Activated CD8-positive, alpha-beta T cell treated with anti-CD3 and anti-CD28 coated beads, Interleukin-2, amount 10 ng/mL, durations not matched to agents 7 days and 5 days (primary cell): ENCODE measurements around the gene NTM. TPM values are rescaled to one million over a fixed set of nuclear protein-coding genes. Genes with fewer than 3 reads are reported as not detected.
"Not testable (repeated sequence)": the region's sequence is repeated elsewhere in the genome, so short reads cannot be mapped to it uniquely, and the experiment has no call there.

Source experiments
- ATAC-seq: fragments of 150-1000 bp; cut with Tn5 transposase; one replicate; pipeline ENCODE4 v1.10.0; 2021; ENCODE audit warnings: moderate library complexity
- CTCF ChIA-PET: fragments of 350-600 bp; sonication (Branson Sonifier 250); formaldehyde crosslinking; loops from one replicate; lab custom pipeline; 2021; ENCODE audit warnings: antibody characterized with exemption; lab: Charles Lee
- POLR2A ChIA-PET: fragments of 350-600 bp; sonication (Branson Sonifier 250); formaldehyde crosslinking; loops from one replicate; lab custom pipeline; 2021; ENCODE audit warnings: antibody characterized with exemption; lab: Charles Lee
- DNase-seq: peaks from one replicate; pipeline ENCODE4 v3.0.0-alpha.2; 2020
- H3K27ac Mint-ChIP-seq: one replicate; pipeline ENCODE4 v1.8.0; 2021; ENCODE audit warnings: mild to moderate bottlenecking, mixed read lengths
- H3K27me3 Mint-ChIP-seq: one replicate; pipeline ENCODE4 v1.8.0; 2021; ENCODE audit warnings: low read depth, mixed read lengths
- H3K36me3 Mint-ChIP-seq: one replicate; pipeline ENCODE4 v1.8.0; 2021; ENCODE audit warnings: low read depth, mixed read lengths
- H3K4me1 Mint-ChIP-seq: one replicate; pipeline ENCODE4 v1.8.0; 2021; ENCODE audit warnings: low read depth, mixed read lengths
- H3K4me3 Mint-ChIP-seq: one replicate; pipeline ENCODE4 v1.8.0; 2021; ENCODE audit warnings: mild to moderate bottlenecking, mixed read lengths
- H3K9me3 Mint-ChIP-seq: one replicate; pipeline ENCODE4 v1.8.0; 2022; ENCODE audit warnings: mixed read lengths; ENCODE audit not compliant: insufficient read depth
- total RNA-seq, 2 experiments: library from RNA; stranded (reverse); gene quantifications; one replicate each; pipeline ENCODE4 v1.2.3, GENCODE V29; 2021

The NTM gene
- total RNA-seq, 2 experiments from 2014 or later, result not detected

DNA sequence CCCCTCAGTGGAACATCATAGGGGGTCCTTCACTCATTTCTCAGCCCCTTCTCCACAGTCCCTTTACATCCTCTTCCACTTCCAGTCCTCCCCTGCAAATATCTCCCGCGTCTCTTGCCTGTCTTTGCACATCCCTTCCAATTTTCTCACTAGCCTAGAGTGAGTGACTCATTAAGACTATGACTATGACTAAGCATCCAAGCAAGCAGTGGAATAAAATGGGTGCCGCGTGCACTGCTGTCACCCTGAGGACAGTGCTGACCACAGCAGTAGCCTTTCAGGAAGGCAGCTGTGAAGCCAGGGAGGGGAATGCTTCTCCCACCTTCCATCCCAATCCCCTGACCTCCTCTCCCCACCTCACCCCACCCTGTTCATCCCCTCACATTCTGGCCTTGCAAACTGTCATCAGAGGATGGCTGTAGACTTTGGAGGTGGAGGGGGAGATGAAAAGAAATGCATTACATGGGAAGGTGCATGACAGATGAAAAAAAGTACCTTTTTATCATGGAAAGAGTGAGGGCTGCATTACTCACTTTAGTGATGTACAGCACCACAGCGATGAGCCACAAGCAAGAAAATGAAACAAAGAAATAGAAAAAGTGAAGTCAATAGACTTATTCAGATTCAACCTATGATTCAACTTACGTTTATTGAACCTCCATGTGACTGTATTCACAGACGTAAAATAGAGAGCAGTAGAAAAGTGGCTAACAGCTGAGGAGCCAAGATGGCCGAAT, 948.2 kb downstream of the NTM start:
- POLR2A ChIA-PET, result no interaction called here
- CTCF ChIA-PET, result no interaction called here
- Mint-ChIP-seq H3K4me3 (no peak overlapping the region), H3K36me3 (no peaks in the 10 kb centered on the region), H3K9me3 (no peaks in the 10 kb centered on the region), H3K27me3 (no peaks in the 10 kb centered on the region), H3K27ac (no peak overlapping the region), H3K4me1 (no peaks in the 10 kb centered on the region)
- no peak for DNase-seq
- ATAC-seq, result no peak

- H3K4me3 Mint-ChIP-seq, H3K36me3 Mint-ChIP-seq, ATAC-seq, POLR2A ChIA-PET, H3K4me1 Mint-ChIP-seq, H3K9me3 Mint-ChIP-seq, H3K27me3 Mint-ChIP-seq, DNase-seq, CTCF ChIA-PET, H3K27ac Mint-ChIP-seq: not testable (repeated sequence)
Measured at GRCh38 chr11:132319419-132319818, 949.0 kb downstream of the NTM start.

GRCh38 chr11:132330515-132330914, 960.1 kb downstream of the NTM start:
- no peaks in the 10 kb centered on the region for H3K9me3 Mint-ChIP-seq
- no peak for DNase-seq
- H3K36me3 Mint-ChIP-seq, result no peaks in the 10 kb centered on the region
- ChIA-PET CTCF (interaction anchor here (1.0 kb wide), 1 partner anchor 19 kb away, joined by 3 read pairs; no protein-coding TSS in a partner anchor), POLR2A (no interaction called here)
- no peak overlapping the region for H3K27ac Mint-ChIP-seq
- H3K27me3 Mint-ChIP-seq, result no peaks in the 10 kb centered on the region
- no peaks in the 10 kb centered on the region for H3K4me1 Mint-ChIP-seq
- no peak for ATAC-seq
- H3K4me3 Mint-ChIP-seq, result no peak overlapping the region

DNA sequence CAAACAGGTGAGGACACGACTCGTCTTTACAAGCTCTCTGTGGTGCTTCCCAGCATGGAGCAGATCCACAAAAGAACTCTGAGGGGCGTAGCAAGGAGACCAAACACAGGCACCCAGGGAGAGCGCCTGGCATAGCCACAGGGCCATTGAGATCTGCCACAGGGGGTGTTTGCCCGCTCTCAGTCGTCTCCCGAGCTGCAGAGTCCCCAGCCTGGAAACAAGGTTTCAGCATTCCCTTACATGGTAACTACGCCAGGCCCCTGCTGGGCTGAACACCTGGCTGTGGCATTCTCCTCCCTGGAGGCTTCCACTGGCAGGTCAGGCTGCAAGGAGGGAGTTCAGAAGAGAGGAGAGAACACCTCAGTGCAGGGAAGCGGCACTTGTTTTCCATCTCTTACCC, 962.1 kb downstream of the NTM start:
- POLR2A ChIA-PET, result no interaction called here
- H3K9me3 Mint-ChIP-seq, result no peaks in the 10 kb centered on the region
- CTCF ChIA-PET, result no interaction called here
- H3K4me1 Mint-ChIP-seq, result no peaks in the 10 kb centered on the region
- H3K27ac Mint-ChIP-seq, result no peak overlapping the region
- ATAC-seq (no peak), DNase-seq (no peak)
- H3K27me3 Mint-ChIP-seq, result no peaks in the 10 kb centered on the region
- no peaks in the 10 kb centered on the region for H3K36me3 Mint-ChIP-seq
- no peak overlapping the region for H3K4me3 Mint-ChIP-seq

DNA sequence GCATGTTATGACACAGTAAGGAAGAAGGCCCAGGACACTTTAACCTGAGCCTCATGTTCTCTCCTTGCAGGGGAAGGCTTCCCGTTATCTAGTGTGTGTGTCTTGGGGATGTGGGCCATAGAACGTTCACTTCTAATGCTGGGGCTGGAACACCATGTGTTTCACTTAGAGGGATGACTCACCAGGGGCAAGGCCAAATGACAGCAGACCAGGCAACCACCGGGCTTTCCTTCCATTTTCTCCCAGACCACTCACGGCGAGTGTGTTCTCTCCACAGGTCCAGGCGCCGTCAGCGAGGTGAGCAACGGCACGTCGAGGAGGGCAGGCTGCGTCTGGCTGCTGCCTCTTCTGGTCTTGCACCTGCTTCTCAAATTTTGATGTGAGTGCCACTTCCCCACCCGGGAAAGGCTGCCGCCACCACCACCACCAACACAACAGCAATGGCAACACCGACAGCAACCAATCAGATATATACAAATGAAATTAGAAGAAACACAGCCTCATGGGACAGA, 964.4 kb downstream of the NTM start:
- Mint-ChIP-seq H3K36me3 (no peaks in the 10 kb centered on the region), H3K4me3 (no peak overlapping the region), H3K27ac (no peak overlapping the region), H3K27me3 (no peaks in the 10 kb centered on the region), H3K9me3 (no peaks in the 10 kb centered on the region), H3K4me1 (no peaks in the 10 kb centered on the region)
- ATAC-seq, result no peak
- CTCF ChIA-PET, result no interaction called here
- no peak for DNase-seq
- POLR2A ChIA-PET, result no interaction called here

DNA sequence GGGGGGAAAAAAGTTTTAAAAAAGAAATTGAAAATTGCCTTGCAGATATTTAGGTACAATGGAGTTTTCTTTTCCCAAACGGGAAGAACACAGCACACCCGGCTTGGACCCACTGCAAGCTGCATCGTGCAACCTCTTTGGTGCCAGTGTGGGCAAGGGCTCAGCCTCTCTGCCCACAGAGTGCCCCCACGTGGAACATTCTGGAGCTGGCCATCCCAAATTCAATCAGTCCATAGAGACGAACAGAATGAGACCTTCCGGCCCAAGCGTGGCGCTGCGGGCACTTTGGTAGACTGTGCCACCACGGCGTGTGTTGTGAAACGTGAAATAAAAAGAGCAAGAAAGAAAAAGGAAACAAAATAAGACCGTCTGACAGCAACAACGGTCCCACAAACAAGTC, 964.9 kb downstream of the NTM start:
- Mint-ChIP-seq H3K4me3 (no peak overlapping the region), H3K36me3 (no peaks in the 10 kb centered on the region), H3K4me1 (no peaks in the 10 kb centered on the region), H3K9me3 (no peaks in the 10 kb centered on the region), H3K27me3 (no peaks in the 10 kb centered on the region), H3K27ac (no peak overlapping the region)
- ATAC-seq, result no peak
- CTCF ChIA-PET, result no interaction called here
- DNase-seq, result no peak
- POLR2A ChIA-PET, result no interaction called here

DNA sequence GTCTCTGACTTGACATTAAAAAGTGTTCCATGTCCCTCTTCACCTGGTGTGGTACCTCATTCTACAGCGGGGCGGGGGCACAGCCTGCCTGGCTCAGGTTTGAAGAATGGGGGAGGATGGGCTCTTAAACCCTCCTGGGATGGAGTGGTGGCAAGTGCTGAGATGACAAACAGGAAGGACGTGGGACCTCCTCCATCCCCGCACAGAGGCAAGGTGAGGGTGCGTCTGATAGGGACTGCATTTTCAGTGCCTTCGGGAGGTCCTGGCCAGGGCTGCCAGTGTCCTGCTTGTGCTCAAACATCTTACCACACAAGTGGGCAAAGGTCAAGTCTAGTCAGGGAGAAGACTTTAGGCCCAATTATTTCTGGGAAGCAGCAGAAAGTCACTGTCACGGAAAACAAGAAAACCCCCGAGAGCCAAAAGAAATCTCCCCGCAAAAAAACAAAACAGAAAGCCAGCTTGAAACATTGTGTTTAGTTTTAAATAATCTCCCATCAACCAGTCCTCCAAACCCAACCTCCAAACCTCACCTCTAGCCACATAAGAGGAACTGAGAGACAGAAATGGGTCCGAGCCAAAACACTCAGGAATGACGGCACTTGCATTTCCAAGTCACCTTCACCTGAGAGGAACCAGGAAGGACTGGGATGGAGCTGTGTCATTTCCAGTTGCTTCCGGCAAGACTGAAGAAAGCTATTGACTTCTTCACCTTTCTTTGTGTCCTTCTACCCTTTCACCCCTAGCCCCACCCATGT, 966.5 kb downstream of the NTM start:
- DNase-seq, result no peak
- POLR2A ChIA-PET, result no interaction called here
- no peaks in the 10 kb centered on the region for H3K36me3 Mint-ChIP-seq
- no peak overlapping the region for H3K27ac Mint-ChIP-seq
- no peak for ATAC-seq
- no peaks in the 10 kb centered on the region for H3K4me1 Mint-ChIP-seq
- H3K9me3 Mint-ChIP-seq, result no peaks in the 10 kb centered on the region
- CTCF ChIA-PET, result no interaction called here
- no peak overlapping the region for H3K4me3 Mint-ChIP-seq
- H3K27me3 Mint-ChIP-seq, result no peaks in the 10 kb centered on the region

DNA sequence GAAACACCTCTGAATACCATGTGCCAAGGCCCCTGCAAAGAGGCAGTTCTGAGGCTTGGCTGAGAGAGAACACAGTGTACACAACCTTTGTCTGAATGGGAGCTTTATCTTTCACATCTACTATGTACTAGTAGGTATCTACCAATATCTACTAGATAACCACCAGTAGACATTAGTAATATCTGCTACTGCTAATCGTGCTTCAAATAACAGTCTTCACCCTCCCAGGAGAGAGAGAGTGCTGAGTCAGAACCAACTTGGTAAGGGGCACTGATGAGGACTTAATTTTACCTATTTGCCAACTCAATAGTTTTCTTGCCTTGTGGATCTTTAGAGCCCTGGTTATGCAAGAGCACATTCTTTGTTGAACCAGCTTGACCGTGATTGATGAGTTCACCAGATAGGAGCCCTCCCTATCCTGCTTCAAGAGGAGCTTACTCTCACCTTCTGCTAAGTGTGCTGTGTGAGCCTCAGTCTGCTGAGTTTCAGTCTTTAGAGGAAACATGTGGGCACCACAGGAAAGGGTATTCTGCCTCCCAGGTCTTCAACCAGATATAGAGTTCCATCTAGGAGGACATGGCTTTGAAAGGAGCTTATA, 967.5 kb downstream of the NTM start:
- ATAC-seq, result no peak
- ChIA-PET POLR2A (no interaction called here), CTCF (no interaction called here)
- H3K27ac Mint-ChIP-seq, result no peak overlapping the region
- H3K36me3 Mint-ChIP-seq, result no peaks in the 10 kb centered on the region
- no peaks in the 10 kb centered on the region for H3K9me3 Mint-ChIP-seq
- no peak for DNase-seq
- peaks cover 2% of the 10 kb centered on the region for H3K27me3 Mint-ChIP-seq
- H3K4me1 Mint-ChIP-seq, result no peaks in the 10 kb centered on the region
- no peak overlapping the region for H3K4me3 Mint-ChIP-seq

GRCh38 chr11:132342408-132342807, 972.0 kb downstream of the NTM start:
- H3K9me3 Mint-ChIP-seq, result no peaks in the 10 kb centered on the region
- peaks cover 2% of the 10 kb centered on the region for H3K27me3 Mint-ChIP-seq
- CTCF ChIA-PET, result no interaction called here
- no peak for ATAC-seq
- DNase-seq, result no peak
- H3K27ac Mint-ChIP-seq, result no peak overlapping the region
- POLR2A ChIA-PET, result no interaction called here
- peaks cover 7% of the 10 kb centered on the region for H3K4me1 Mint-ChIP-seq
- H3K4me3 Mint-ChIP-seq, result no peak overlapping the region
- no peaks in the 10 kb centered on the region for H3K36me3 Mint-ChIP-seq

DNA sequence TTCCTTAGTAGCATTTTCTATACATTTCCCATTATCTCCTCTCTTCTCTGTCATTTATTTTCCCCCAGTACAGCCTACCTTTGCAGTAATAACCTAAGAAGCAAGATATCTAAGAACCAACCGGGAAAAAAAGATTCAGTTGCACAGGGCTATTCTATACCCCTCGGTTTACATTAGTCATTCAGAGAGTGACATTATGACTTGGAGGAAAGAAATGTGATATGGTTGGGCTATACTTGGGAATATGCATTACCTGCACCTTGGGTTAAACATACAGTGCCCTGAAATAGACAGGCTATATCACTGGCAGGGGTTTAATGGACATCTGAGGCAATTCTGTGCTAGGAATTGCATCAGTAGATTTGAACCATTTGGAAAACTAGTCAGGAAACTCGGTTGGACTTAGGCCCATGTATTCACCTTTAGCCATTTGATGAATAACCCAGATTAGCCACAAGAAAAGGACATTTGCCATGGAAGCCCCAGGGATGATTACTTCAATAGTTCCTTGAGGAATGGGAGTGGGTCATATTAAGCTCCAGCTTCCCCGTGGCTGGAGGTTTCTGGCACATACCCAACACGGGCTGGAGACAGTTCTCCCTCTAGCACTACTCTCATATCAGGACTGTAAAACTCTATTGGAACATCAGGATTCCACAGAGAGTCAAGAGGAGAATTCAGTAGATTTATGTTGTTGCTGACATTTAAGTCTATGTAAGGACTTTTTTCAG, 973.2 kb downstream of the NTM start:
- no peak overlapping the region for H3K4me3 Mint-ChIP-seq
- CTCF ChIA-PET, result no interaction called here
- H3K36me3 Mint-ChIP-seq, result no peaks in the 10 kb centered on the region
- H3K9me3 Mint-ChIP-seq, result no peaks in the 10 kb centered on the region
- peaks cover 15% of the 10 kb centered on the region for H3K4me1 Mint-ChIP-seq
- peaks cover 2% of the 10 kb centered on the region for H3K27me3 Mint-ChIP-seq
- DNase-seq (no peak), ATAC-seq (no peak)
- no peak overlapping the region for H3K27ac Mint-ChIP-seq
- POLR2A ChIA-PET, result no interaction called here

DNA sequence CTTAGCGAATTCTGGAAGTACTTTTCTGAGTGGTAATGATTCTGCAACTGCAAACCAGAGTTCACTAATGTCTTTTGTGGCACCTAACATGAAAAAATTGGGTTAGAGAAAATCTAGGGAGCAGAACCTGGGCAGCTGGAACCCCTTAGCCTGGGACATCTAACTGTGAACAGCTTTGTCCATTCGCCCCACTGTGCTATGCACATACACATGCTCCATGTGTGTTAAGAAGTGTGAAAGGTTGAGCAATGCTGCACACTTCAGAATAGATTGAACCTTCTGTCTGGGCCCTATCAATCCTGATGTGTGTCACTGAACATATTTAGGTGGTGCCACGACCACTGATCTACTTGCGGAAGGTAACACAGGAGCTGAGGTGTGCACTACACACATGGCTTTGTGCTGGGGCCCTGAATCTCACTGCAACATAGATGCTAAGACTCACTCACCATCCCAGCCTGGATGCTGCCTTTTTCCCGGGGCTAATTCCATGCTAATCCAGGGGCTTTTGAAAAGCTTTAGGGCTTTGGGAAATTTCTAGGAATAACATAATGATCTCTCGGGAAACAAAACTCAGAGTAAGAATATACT, 976.2 kb downstream of the NTM start:
- ChIA-PET POLR2A (no interaction called here), CTCF (no interaction called here)
- DNase-seq (no peak), ATAC-seq (no peak)
- peaks cover 15% of the 10 kb centered on the region for H3K4me1 Mint-ChIP-seq
- no peak overlapping the region for H3K4me3 Mint-ChIP-seq
- no peaks in the 10 kb centered on the region for H3K9me3 Mint-ChIP-seq
- peaks cover 2% of the 10 kb centered on the region for H3K27me3 Mint-ChIP-seq
- H3K36me3 Mint-ChIP-seq, result no peaks in the 10 kb centered on the region
- no peak overlapping the region for H3K27ac Mint-ChIP-seq
